H1 (cell line): ENCODE data around the gene MTR. TPM values are rescaled to one million over a fixed set of nuclear protein-coding genes. Genes with fewer than 3 reads are reported as not detected.

Source experiments
- CTCF ChIA-PET: fragments of 300-600 bp; sonication (Branson Sonifier 250); formaldehyde crosslinking; loops from one replicate; lab custom pipeline; 2021; ENCODE audit not compliant: partially characterized antibody; lab: Charles Lee
- POLR2A ChIA-PET: fragments of 300-600 bp; sonication (Branson Sonifier 250); formaldehyde crosslinking; loops from one replicate; lab custom pipeline; 2021; ENCODE audit warnings: inconsistent platforms; ENCODE audit not compliant: partially characterized antibody; lab: Charles Lee
- DNase-seq, 2 experiments: peaks; one replicate each; pipeline versions ENCODE4 v3.0.0 to v3.0.0-alpha.2; 2010 to 2022; ENCODE audit warnings: low spot score in 2 of 2, low read depth in 1 of 2, mixed read lengths in 1 of 2
- FAIRE-seq: peaks from 2 replicates; lab custom pipeline; 2011; peaks lifted over from hg19 to GRCh38; lab: Jason Lieb, UNC
- H2AFZ ChIP-seq: 2 replicates; pipeline ENCODE4 v1.8.1; 2012; ENCODE audit warnings: low read length, inconsistent platforms
- H2AK5ac ChIP-seq: 2 replicates; pipeline ENCODE4 v1.6.1; 2013; ENCODE audit warnings: low read depth, low read length
- H2BK120ac ChIP-seq: replicated peaks from 2 replicates; pipeline ENCODE3; 2013; ENCODE audit warnings: low read depth, low read length, inconsistent platforms
- H2BK12ac ChIP-seq: 2 replicates; pipeline ENCODE4 v1.6.1; 2013; ENCODE audit warnings: low read depth, low read length
- H2BK15ac ChIP-seq: 2 replicates; pipeline ENCODE4 v1.6.1; 2013; ENCODE audit warnings: low read length
- H2BK20ac ChIP-seq: 2 replicates; pipeline ENCODE4 v1.6.1; 2013; ENCODE audit warnings: low read length
- H2BK5ac ChIP-seq: 2 replicates; pipeline ENCODE4 v1.6.1; 2013; ENCODE audit warnings: low read depth, low read length
- H3K14ac ChIP-seq: 2 replicates; pipeline ENCODE4 v1.6.1; 2013; ENCODE audit warnings: inconsistent platforms; ENCODE audit not compliant: insufficient read length
- H3K18ac ChIP-seq: 2 replicates; pipeline ENCODE4 v1.6.1; 2013; ENCODE audit warnings: low read length; ENCODE audit errors: extremely low read depth
- H3K23ac ChIP-seq: 2 replicates; pipeline ENCODE4 v1.6.1; 2013; ENCODE audit warnings: inconsistent platforms; ENCODE audit not compliant: insufficient read length
- H3K23me2 ChIP-seq: 2 replicates; pipeline ENCODE4 v1.6.1; 2013; ENCODE audit warnings: low read depth, low read length
- H3K27ac ChIP-seq: 2 replicates; pipeline ENCODE4 v1.6.1; 2011; ENCODE audit warnings: low read depth, low read length, inconsistent platforms
- H3K27me3 ChIP-seq, 4 experiments: replicated peaks in 1 of 4; 1 replicate in 1 of 4; 2 replicates in 3 of 4; pipeline versions ENCODE4 v1.6.1 to v1.8.1; 2011 to 2013; ENCODE audit warnings: low read length in 3 of 4, mild to moderate bottlenecking in 3 of 4, inconsistent platforms in 2 of 4, mixed read lengths in 2 of 4, moderate library complexity in 1 of 4; ENCODE audit not compliant: control insufficient read depth in 3 of 4, insufficient read depth in 3 of 4; ENCODE audit errors: extremely low read depth in 1 of 4
- H3K36me3 ChIP-seq, 4 experiments: 2 replicates each; pipeline versions ENCODE4 v1.6.1 to v1.8.1; 2011 to 2013; ENCODE audit warnings: mild to moderate bottlenecking in 4 of 4, low read length in 3 of 4, moderate library complexity in 2 of 4, control low read depth in 1 of 4, inconsistent platforms in 1 of 4; ENCODE audit not compliant: insufficient read depth in 4 of 4, control insufficient read depth in 2 of 4
- H3K4ac ChIP-seq: replicated peaks from 2 replicates; pipeline ENCODE3; 2013; ENCODE audit warnings: low read length, low read depth, mixed read lengths, inconsistent platforms; ENCODE audit not compliant: insufficient read length
- H3K4me1 ChIP-seq, 4 experiments: replicated peaks in 1 of 4; 1 replicate in 1 of 4; 2 replicates in 3 of 4; pipeline versions ENCODE4 v1.6.1 to v1.8.1; 2011 to 2013; ENCODE audit warnings: low read length in 3 of 4, inconsistent platforms in 2 of 4, mixed read lengths in 1 of 4; ENCODE audit not compliant: insufficient read depth in 4 of 4, control insufficient read depth in 3 of 4
- H3K4me2 ChIP-seq, 2 experiments: 2 replicates each; pipeline versions ENCODE4 v1.6.1 to v1.8.1; 2011 to 2013; ENCODE audit warnings: low read depth in 2 of 2, low read length in 2 of 2, control low read depth in 1 of 2, inconsistent platforms in 1 of 2, mild to moderate bottlenecking in 1 of 2; ENCODE audit not compliant: insufficient read depth in 1 of 2
- H3K4me3 ChIP-seq, 4 experiments: fragments of 200-600, 300-600 bp in 1 of 4; sonication (generic), shearing (Covaris generic), sonication (Bioruptor Twin) in 1 of 4; 2 replicates each; pipeline versions ENCODE4 v1.5.1 to v1.8.1; 2011 to 2016; ENCODE audit warnings: low read length in 4 of 4, low read depth in 3 of 4, control low read depth in 2 of 4, inconsistent platforms in 2 of 4, mild to moderate bottlenecking in 2 of 4, mixed read lengths in 1 of 4, moderate library complexity in 1 of 4; ENCODE audit not compliant: insufficient read depth in 2 of 4; ENCODE audit errors: extremely low read depth in 1 of 4
- H3K56ac ChIP-seq: replicated peaks from 2 replicates; pipeline ENCODE3; 2013; ENCODE audit warnings: low read depth, mild to moderate bottlenecking, mixed read lengths, low read length, inconsistent platforms; ENCODE audit not compliant: insufficient read length
- H3K79me1 ChIP-seq: 2 replicates; pipeline ENCODE4 v1.6.1; 2013; ENCODE audit warnings: low read depth, low read length, control low read depth
- H3K79me2 ChIP-seq, 2 experiments: 2 replicates each; pipeline versions ENCODE4 v1.6.1 to v1.8.1; 2012 to 2013; ENCODE audit warnings: low read length in 2 of 2, mild to moderate bottlenecking in 2 of 2, inconsistent platforms in 1 of 2; ENCODE audit not compliant: insufficient read depth in 2 of 2, control insufficient read depth in 1 of 2
- H3K9ac ChIP-seq, 4 experiments: replicated peaks in 1 of 4; 1 replicate in 1 of 4; 2 replicates in 3 of 4; pipeline versions ENCODE4 v1.6.1 to v1.8.1; 2011 to 2013; ENCODE audit warnings: low read depth in 3 of 4, low read length in 3 of 4, control low read depth in 2 of 4, mild to moderate bottlenecking in 2 of 4, moderate library complexity in 2 of 4, inconsistent platforms in 1 of 4; ENCODE audit errors: extremely low read depth in 1 of 4
- H3K9me3 ChIP-seq, 2 experiments: 2 replicates each; pipeline versions ENCODE4 v1.6.1 to v1.8.1; 2012 to 2013; ENCODE audit warnings: mild to moderate bottlenecking in 2 of 2, moderate library complexity in 2 of 2, control low read depth in 1 of 2, inconsistent platforms in 1 of 2, low read depth in 1 of 2, low read length in 1 of 2, mixed read lengths in 1 of 2; ENCODE audit not compliant: insufficient read depth in 2 of 2
- H4K20me1 ChIP-seq, 2 experiments: replicated peaks in 1 of 2; 2 replicates each; pipeline versions ENCODE3 to v1.8.1; 2011 to 2013; ENCODE audit warnings: inconsistent platforms in 2 of 2, low read length in 2 of 2, mild to moderate bottlenecking in 1 of 2; ENCODE audit not compliant: insufficient read depth in 2 of 2, control insufficient read depth in 1 of 2
- H4K5ac ChIP-seq: 2 replicates; pipeline ENCODE4 v1.6.1; 2013; ENCODE audit warnings: low read length, low read depth, mixed read lengths, inconsistent platforms; ENCODE audit not compliant: insufficient read length
- H4K8ac ChIP-seq: 2 replicates; pipeline ENCODE4 v1.8.0; 2013; ENCODE audit warnings: mild to moderate bottlenecking, moderate library complexity, low read length, inconsistent platforms; ENCODE audit not compliant: insufficient read depth; ENCODE audit errors: extremely low read depth
- H4K91ac ChIP-seq: replicated peaks from 2 replicates; pipeline ENCODE3; 2013; ENCODE audit warnings: low read length, mixed read lengths, inconsistent platforms; ENCODE audit not compliant: insufficient read length
- ASH2L ChIP-seq: fragments of 200-600, 300-600 bp; sonication (generic); IDR thresholded peaks from one replicate; pipeline ENCODE4 v1.7.1; 2017; ENCODE audit warnings: low read length
- CBX8 ChIP-seq: fragments of 300-800, 300-1000 bp; sonication (generic); IDR thresholded peaks from 2 replicates; pipeline ENCODE4 v1.7.1; 2016; ENCODE audit warnings: low read depth, low read length, borderline replicate concordance
- CEBPB ChIP-seq: IDR thresholded peaks from 2 replicates; pipeline ENCODE4 v1.6.1; 2012; ENCODE audit warnings: low read depth, low read length
- CTCF ChIP-seq, 3 experiments: IDR thresholded peaks; 1 replicate in 2 of 3; 2 replicates in 1 of 3; pipeline versions ENCODE4 v1.5.1 to v1.6.1; 2011; ENCODE audit warnings: low read length in 3 of 3, mild to moderate bottlenecking in 3 of 3, inconsistent platforms in 2 of 3, low read depth in 1 of 3, moderate library complexity in 1 of 3; ENCODE audit not compliant: insufficient read depth in 1 of 3; ENCODE audit errors: control extremely low read depth in 1 of 3
- EGR1 ChIP-seq: IDR thresholded peaks from 2 replicates; pipeline ENCODE4 v1.6.1; 2011; ENCODE audit warnings: low read depth, low read length, borderline replicate concordance
- GABPA ChIP-seq: IDR thresholded peaks from 2 replicates; pipeline ENCODE4 v1.6.1; 2011; ENCODE audit warnings: mild to moderate bottlenecking, low read length, moderate library complexity, borderline replicate concordance; ENCODE audit not compliant: insufficient read depth
- JUND ChIP-seq: IDR thresholded peaks from 2 replicates; pipeline ENCODE4 v1.6.1; 2011; ENCODE audit warnings: mild to moderate bottlenecking, improper control_type of control experiment, low read length
- PHF8 ChIP-seq: fragments of 200-600 bp; sonication (generic); conservative IDR thresholded peaks from 2 replicates; pipeline ENCODE4 v1.7.1; 2012; ENCODE audit warnings: low read depth, mild to moderate bottlenecking, inconsistent platforms, low read length, moderate library complexity
- RNF2 ChIP-seq: fragments of 200-900, 300-1000 bp; sonication (generic); IDR thresholded peaks from 2 replicates; pipeline ENCODE4 v1.7.1; 2016; ENCODE audit warnings: borderline replicate concordance, low read depth, mild to moderate bottlenecking, antibody characterized with exemption, low read length; ENCODE audit not compliant: poor library complexity, severe bottlenecking; ENCODE audit errors: missing control alignments
- SIX5 ChIP-seq: IDR thresholded peaks from 2 replicates; pipeline ENCODE4 v1.6.1; 2011; ENCODE audit warnings: mild to moderate bottlenecking, low read depth, low read length
- SP4 ChIP-seq: IDR thresholded peaks from 2 replicates; pipeline ENCODE4 v1.6.1; 2012; ENCODE audit warnings: low read length, inconsistent platforms
- ZNF274 ChIP-seq: IDR thresholded peaks from 2 replicates; pipeline ENCODE4 v1.7.0; 2012; ENCODE audit warnings: low read length, borderline replicate concordance; ENCODE audit errors: extremely low read depth
- WGBS, 2 experiments: shearing (Covaris generic) in 1 of 2; methylation state at CpG; one replicate each; pipeline versions ENCODE4 v1.1.6 to v1.1.7; 2013 to 2015; ENCODE audit warnings: low lambda C conversion rate in 2 of 2, mixed read lengths in 2 of 2, inconsistent platforms in 1 of 2, low coverage in 1 of 2, missing lambda C conversion rate in 1 of 2; ENCODE audit not compliant: insufficient replicate concordance in 2 of 2, insufficient coverage in 1 of 2, insufficient read length in 1 of 2; ENCODE audit errors: extremely low coverage in 1 of 2, missing lambda C conversion rate in 1 of 2; 5-methylcytosine and 5-hydroxymethylcytosine counted together
- polyA plus RNA-seq, 7 experiments: library from polyadenylated mRNA; depleted of rRNA in 3 of 7; stranded (reverse) in 5 of 7; unstranded in 2 of 7; fragments of >200 nt in 5 of 7; fragments of 200-250 nt in 2 of 7; gene quantifications; 1 replicate in 5 of 7; 2 replicates in 1 of 7; 4 replicates in 1 of 7; pipeline versions ENCODE4 v1.2.1 to v1.2.3, GENCODE V29; 2011 to 2013; ENCODE audit warnings: missing spikeins in 2 of 7, mixed read lengths in 2 of 7
- total RNA-seq: library from RNA; stranded (reverse); fragmentation: NEBNext Ultra II Directional; extraction: Animal tissue kit (Norgen Biotek cat#: 25700); gene quantifications from 2 replicates; pipeline ENCODE4 v1.2.1, GENCODE V29; 2021

MTR gene
- total and polyA plus RNA-seq, 2 of the 8 experiments (the other 6 are each of a cell fraction or from before 2014, with no cell fraction given): 4.8 to 27.4 TPM

GRCh38 chr1:236914375-236914774 is 119.3 kb downstream of the MTR start:
- no peak overlapping the region for H2BK5ac ChIP-seq
- H2AK5ac ChIP-seq: no peak overlapping the region
- H3K79me2 ChIP-seq: no peaks in the 10 kb centered on the region
- no peak overlapping the region for H3K23ac ChIP-seq
- no peak overlapping the region for H3K14ac ChIP-seq
- no peaks in the 10 kb centered on the region for H3K23me2 ChIP-seq
- no peak overlapping the region for H3K56ac ChIP-seq
- H2BK120ac ChIP-seq: no peak overlapping the region
- no peak for DNase-seq
- no peak overlapping the region for H3K4me2 ChIP-seq
- H3K9me3 ChIP-seq: peaks cover 4 to 10% of the 10 kb centered on the region in 2 experiments; a peak in 3 of 4 replicates
- no peak overlapping the region for H2BK20ac ChIP-seq
- 86% methylated on average over 2 of the region's 2 CpGs; no CpG with 5 or more reads in 1 of the 2 experiments for WGBS, 2 experiments
- no peak overlapping the region for H3K4me3 ChIP-seq
- POLR2A ChIA-PET: no interaction called here
- CTCF ChIA-PET: interaction anchor here (1.4 to 1.8 kb wide), 2 partner anchors 24 to 155 kb away, joined by 5 read pairs; no protein-coding TSS in a partner anchor
- H3K79me1 ChIP-seq: no peaks in the 10 kb centered on the region
- no peak overlapping the region for H3K9ac ChIP-seq
- no peaks in the 10 kb centered on the region for H3K27me3 ChIP-seq
- no peak overlapping the region for H2BK12ac ChIP-seq
- no peak overlapping the region for H3K4ac ChIP-seq
- H3K4me1 ChIP-seq: no peaks in the 10 kb centered on the region
- FAIRE-seq: no peak
- no peak overlapping the region for H3K27ac ChIP-seq
- no peak overlapping the region for H4K5ac ChIP-seq
- H4K20me1 ChIP-seq: no peaks in the 10 kb centered on the region
- no peak overlapping the region for H2BK15ac ChIP-seq
- H2AFZ ChIP-seq: no peak overlapping the region
- no peaks in the 10 kb centered on the region for H3K36me3 ChIP-seq
- no peak overlapping the region for H4K8ac ChIP-seq
- no peak overlapping the region for H3K18ac ChIP-seq
- H4K91ac ChIP-seq: no peak overlapping the region
- TF ChIP-seq CBX8: no peak
- TF ChIP-seq JUND: no peak
- no peak for TF ChIP-seq SP4
- TF ChIP-seq SIX5: no peak
- no peak for TF ChIP-seq CEBPB
- TF ChIP-seq PHF8: no peak
- no peak for TF ChIP-seq EGR1
- TF ChIP-seq ZNF274: no peak
- no peak for TF ChIP-seq RNF2
- no peak for TF ChIP-seq CTCF (IDR thresholded peaks at IDR 0.05; ENCODE audit: control extremely low read depth in 1 of 3, insufficient read depth in 1 of 3, low read depth in 1 of 3, low read length in 3 of 3)
- no peak for TF ChIP-seq ASH2L
- TF ChIP-seq GABPA: no peak
